ENCODE results near the gene MICAL1.

- TF ChIP-seq CTCF (IDR thresholded peaks at IDR 0.05) (peak; percentile 53), EZH2 (IDR thresholded peaks at IDR 0.05; ENCODE audit: borderline replicate concordance, insufficient read depth, low read depth, low read length, poor library complexity, severe bottlenecking) (no peak)
Observed at GRCh38 chr6:109455437-109456110, at the start of gene MICAL1.

Data from B cell (primary cell).